H1 (cell line): ENCODE results near the gene ACBD6. TPM values are rescaled to one million over a fixed set of nuclear protein-coding genes. Genes with fewer than 3 reads are reported as not detected.

Experiments
- KDM1A ChIP-seq: fragments of 200-600, 300-600 bp; sonication (generic); IDR thresholded peaks from 2 replicates; pipeline ENCODE4 v1.7.1; 2016; ENCODE audit warnings: mild to moderate bottlenecking, low read length, borderline replicate concordance
- NANOG ChIP-seq: IDR thresholded peaks from 2 replicates; pipeline ENCODE4 v1.6.1; 2011; ENCODE audit warnings: low read length, low read depth, mild to moderate bottlenecking, inconsistent platforms; ENCODE audit not compliant: insufficient read depth, poor library complexity, severe bottlenecking
- polyA plus RNA-seq, 7 experiments: library from polyadenylated mRNA; depleted of rRNA in 3 of 7; stranded (reverse) in 5 of 7; unstranded in 2 of 7; fragments of >200 nt in 5 of 7; fragments of 200-250 nt in 2 of 7; gene quantifications; 1 replicate in 5 of 7; 2 replicates in 1 of 7; 4 replicates in 1 of 7; pipeline versions ENCODE4 v1.2.1 to v1.2.3, GENCODE V29; 2011 to 2013; ENCODE audit warnings: missing spikeins in 2 of 7, mixed read lengths in 2 of 7
- total RNA-seq: library from RNA; stranded (reverse); fragmentation: NEBNext Ultra II Directional; extraction: Animal tissue kit (Norgen Biotek cat#: 25700); gene quantifications from 2 replicates; pipeline ENCODE4 v1.2.1, GENCODE V29; 2021

The ACBD6 gene
- total and polyA plus RNA-seq, 2 of the 8 experiments (the other 6 are each of a cell fraction or from before 2014, with no cell fraction given): 52.0 to 67.7 TPM

DNA sequence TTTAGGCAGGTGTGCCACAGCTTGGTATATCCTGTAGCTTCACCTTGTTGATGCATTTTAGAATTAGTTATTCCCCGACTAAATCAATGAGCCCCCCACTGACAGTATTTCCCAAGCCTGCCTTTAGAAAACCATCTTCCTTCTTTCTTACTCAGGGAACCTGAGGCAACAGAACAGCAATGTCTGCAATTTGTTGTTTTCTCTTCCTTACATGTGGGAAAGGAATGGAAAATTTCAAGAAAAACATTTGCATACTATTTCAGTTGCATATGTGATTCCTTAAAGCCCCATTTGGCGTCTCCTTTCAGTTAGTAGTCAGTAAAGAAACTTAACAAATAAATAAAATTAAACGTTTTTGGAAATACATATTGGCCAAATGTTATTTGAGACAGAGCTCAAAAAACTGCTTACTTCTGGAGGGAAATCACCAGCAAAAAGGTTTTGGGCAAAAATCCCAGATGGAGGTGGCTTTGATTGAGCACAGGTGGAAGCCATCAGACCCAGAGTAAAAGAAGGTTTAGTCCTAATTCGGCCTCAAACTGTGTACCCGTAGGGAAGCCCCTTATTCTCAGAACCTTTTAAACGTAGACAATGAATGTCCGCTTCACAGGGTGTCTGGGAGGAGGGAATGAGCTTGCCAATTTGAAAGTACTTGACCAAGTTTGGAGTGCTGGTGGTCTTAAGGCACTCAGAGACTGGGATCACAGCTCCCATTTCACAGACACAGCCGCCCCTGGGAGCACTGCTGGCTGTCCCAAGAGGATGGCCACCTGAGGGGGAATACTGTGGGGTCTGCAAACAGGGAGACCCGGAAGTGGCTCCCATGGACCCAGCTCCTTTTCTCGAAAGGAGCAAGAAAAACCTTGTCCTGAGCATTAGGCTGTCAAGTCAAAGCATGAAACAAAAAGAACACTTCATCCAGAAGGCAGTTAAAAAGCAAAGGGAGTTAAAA lies 263.0 kb downstream of the ACBD6 start (continued):
- peak; percentile 33; the same call in 1 of the 2 replicates for TF ChIP-seq KDM1A
- peak; percentile 69 for TF ChIP-seq NANOG
